HEK293T (cell line): Measurements from ENCODE around the gene NOTCH2.
"Not testable (repeated sequence)": the region's sequence is repeated elsewhere in the genome, so short reads cannot be mapped to it uniquely, and the experiment has no call there.

ENCODE experiments used
- BHLHE40 ChIP-seq: fragments of 450-650 bp; IDR thresholded peaks from 2 replicates; pipeline ENCODE4 v1.6.1; 2016; ENCODE audit warnings: mild to moderate bottlenecking, moderate library complexity, borderline replicate concordance
- FOXK2 ChIP-seq: fragments of 450-650 bp; IDR thresholded peaks from 2 replicates; pipeline ENCODE4 v1.6.1; 2016; ENCODE audit warnings: mild to moderate bottlenecking
- FOXM1 ChIP-seq: fragments of 450-650 bp; IDR thresholded peaks from 2 replicates; pipeline ENCODE4 v1.6.1; 2017; ENCODE audit warnings: mild to moderate bottlenecking, borderline replicate concordance
- HDGF ChIP-seq: fragments of 450-650 bp; IDR thresholded peaks from 2 replicates; pipeline ENCODE4 v1.6.1; 2017; ENCODE audit warnings: antibody characterized with exemption, borderline replicate concordance
- LEF1 ChIP-seq: fragments of 450-650 bp; IDR thresholded peaks from 2 replicates; pipeline ENCODE4 v1.6.1; 2017; ENCODE audit warnings: mild to moderate bottlenecking, borderline replicate concordance
- SP1 ChIP-seq: fragments of 450-650 bp; IDR thresholded peaks from 2 replicates; pipeline ENCODE4 v1.6.1; 2017
- TARDBP ChIP-seq: fragments of 450-650 bp; IDR thresholded peaks from 2 replicates; pipeline ENCODE4 v1.6.1; 2016
- ZNF384 ChIP-seq: fragments of 450-650 bp; IDR thresholded peaks from 2 replicates; pipeline ENCODE4 v1.6.1; 2016

DNA sequence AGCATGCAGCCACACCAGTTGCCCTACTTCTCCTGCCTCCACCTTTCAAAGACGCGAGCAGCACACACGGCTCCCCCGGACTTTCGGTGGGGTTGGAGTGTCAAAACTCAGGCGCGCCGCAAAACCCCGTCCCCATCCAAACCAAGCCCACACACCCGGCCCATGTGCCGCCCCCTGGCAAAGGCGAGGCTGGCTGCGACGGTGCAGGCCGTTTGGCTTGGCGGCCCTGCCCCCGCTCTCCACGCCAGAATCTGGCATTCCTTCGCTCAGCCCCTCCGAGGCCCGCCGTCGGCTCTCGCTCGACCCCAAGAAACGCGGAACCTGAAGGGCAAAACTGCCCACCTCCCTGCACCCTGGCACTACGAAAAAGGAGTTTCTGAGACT, 787 bp downstream of the NOTCH2 start:
- not testable (repeated sequence) for TF ChIP-seq BHLHE40, ZNF384, FOXM1, LEF1, TARDBP, HDGF, SP1, FOXK2
